ENCODE results near the gene C5AR2.
"Not testable (repeated sequence)": the region's sequence is repeated elsewhere in the genome, so short reads cannot be mapped to it uniquely, and the experiment has no call there.

C5AR2 gene

DNA sequence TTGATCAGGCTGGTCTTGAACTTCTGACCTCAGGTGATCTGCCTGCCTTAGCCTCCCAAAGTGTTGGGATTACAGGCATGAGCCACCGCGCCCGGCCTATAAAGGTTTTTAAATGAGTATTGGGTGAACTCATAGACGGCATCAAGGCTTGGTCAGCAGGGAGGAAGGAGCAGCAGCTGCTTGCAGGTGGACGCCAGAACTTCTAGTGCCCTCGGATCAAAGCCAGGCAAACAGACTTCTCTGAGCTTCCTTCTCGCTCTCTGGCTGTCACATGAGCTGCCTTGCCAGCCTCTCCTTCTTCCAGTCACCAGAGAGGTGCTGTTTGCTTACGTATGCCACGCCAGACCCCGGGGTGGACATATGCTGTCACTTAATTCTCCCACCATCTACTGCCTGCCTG, 33.5 kb downstream of the C5AR2 start:
- not testable (repeated sequence) for DNase-seq

DNA sequence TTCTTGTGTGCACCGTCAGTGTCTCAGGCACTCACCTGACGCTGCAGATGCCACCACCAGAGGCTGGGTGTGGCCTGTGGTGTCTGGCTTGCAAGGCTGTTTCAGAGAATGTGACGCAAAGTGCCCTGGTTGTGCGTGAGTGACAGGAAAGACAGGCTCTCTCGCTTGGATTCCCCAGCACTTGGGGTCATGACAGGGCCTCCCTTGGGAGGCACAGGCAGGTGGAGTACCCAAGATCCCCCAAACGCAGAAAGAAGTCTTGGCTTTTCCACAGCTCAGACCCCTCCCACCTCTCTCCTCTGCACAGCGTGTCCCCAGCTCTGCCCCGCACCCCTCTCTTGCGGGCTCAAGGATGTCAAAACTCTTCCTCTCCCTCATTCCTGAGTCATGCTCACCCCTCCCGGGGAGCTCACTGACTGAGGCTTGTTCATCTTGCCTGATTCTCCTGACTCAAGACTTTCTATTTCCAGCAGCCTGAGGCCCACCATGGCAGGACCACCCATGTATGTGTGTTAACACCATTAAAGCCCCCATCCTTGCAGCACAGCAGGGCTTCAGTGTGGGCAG, 38.2 kb downstream of the C5AR2 start:
- no peak for DNase-seq

DNA sequence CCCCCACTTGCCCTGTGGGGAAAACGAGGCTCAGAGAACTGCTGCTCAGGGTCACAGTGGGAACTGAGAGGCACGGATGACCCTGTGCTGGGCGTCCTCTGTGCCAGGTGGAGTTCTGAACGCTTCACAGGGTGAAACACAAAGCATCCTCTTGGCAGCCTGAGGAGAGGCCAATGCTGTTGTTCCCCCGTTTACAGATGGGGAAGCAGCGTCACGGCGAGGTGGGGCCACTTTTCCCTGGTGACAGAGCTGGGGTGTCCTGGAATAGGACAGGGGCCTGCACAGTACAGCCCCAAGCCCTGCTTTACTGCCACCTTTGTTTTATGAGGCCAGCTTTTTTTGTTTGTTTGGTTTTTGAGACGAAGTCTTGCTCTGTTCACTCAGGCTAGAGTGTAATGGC, 39.3 kb downstream of the C5AR2 start:
- DNase-seq, result no peak

DNA sequence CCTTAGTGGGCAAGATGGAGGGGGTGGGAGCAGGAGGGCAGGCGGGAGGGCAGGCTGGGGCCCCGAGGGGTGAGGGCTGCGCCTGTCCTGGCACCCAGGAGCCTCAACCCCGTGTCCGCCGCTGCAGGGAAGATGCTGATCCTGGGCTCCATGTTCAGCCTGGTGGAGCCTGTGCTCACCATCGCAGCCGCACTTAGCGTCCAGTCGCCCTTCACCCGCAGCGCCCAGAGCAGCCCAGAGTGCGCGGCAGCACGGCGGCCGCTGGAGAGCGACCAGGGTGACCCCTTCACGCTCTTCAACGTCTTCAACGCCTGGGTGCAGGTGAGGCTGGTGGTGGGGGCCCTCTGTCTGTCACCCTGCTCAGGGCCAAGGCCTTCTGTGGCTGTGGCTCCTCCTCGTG, 40.6 kb downstream of the C5AR2 start:
- no peak for DNase-seq

DNA sequence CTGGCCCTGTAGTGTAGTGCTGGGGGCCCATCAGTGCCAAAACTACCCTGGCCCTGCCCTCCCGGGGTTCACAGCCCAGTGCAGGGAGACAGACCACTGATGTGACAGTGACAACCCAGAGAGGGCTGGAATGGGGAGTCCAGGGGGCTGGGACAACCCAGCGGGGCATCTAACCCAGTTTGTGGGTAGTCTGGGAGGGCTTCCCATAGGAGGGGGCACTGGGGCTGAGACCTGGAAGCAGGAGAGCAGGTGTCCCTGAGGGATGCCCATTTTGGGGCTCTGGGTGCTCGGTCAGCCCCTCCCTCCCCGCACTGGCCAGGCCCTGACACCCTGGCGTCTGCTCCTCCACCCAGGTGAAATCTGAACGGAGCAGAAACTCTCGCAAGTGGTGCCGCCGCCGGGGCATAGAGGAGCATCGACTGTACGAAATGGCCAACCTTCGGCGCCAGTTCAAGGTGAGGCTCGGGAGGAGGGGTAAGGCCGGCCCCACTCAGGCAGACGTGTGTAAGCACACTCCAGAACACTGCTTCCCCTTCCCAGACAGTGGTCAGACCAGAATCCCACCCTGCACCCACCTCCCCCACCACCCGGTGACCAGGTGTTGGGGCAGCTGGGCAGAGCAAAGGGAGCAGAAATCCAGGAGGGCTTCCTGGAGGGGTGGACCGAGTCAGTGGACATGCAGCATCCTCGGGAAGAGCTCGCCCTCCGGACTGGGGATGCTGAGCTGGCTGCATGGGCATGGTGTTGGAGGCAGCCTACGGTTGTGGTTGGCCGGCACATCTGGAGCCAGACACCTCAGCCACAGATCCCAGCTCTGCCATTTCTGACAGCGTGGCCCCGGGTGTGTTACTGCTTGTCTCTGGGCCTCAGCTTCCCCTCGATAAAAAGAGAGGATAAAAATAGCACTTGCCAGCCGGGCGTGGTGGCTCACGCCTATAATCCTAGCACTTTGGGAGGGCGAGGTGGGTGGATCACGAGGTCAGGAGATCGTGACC, 41.6 kb downstream of the C5AR2 start:
- DNase-seq, result no peak

DNA sequence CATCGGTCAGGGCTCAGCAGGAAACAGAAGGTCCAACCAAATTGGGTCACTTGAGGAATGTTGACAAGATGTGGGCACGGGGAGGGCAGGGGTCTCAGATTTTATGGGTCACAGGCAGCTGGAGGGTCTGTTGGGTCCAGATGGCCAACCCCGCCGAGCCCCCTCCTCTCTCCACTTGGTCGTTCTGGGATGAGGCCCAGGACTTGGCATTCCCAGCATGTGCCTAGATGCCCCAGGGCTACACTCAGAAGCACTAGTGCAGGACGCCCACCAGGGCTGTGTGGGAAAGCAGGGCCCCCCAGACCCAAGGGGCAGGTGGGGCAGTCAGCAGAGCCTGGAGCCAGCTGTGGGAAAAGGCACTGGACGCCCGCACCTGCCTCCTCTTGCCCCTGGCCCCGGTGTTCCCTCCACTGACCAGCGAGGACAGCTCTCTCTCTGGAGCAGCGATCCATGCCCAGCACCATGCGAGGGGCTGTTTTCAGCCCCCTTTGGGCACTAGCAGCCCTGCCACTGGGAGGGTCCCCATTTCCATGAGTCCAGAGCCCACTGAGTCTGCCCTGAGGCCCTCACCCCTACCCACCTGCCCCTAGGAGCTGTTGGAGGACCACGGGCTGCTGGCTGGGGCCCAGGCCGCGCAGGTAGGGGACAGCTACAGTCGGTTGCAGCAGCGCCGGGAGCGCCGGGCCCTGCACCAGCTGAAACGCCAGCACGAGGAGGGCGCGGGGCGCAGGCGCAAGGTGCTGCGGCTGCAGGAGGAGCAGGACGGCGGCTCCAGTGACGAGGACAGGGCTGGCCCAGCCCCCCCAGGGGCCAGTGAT, 43.1 kb downstream of the C5AR2 start:
- DNase-seq, result no peak

DNA sequence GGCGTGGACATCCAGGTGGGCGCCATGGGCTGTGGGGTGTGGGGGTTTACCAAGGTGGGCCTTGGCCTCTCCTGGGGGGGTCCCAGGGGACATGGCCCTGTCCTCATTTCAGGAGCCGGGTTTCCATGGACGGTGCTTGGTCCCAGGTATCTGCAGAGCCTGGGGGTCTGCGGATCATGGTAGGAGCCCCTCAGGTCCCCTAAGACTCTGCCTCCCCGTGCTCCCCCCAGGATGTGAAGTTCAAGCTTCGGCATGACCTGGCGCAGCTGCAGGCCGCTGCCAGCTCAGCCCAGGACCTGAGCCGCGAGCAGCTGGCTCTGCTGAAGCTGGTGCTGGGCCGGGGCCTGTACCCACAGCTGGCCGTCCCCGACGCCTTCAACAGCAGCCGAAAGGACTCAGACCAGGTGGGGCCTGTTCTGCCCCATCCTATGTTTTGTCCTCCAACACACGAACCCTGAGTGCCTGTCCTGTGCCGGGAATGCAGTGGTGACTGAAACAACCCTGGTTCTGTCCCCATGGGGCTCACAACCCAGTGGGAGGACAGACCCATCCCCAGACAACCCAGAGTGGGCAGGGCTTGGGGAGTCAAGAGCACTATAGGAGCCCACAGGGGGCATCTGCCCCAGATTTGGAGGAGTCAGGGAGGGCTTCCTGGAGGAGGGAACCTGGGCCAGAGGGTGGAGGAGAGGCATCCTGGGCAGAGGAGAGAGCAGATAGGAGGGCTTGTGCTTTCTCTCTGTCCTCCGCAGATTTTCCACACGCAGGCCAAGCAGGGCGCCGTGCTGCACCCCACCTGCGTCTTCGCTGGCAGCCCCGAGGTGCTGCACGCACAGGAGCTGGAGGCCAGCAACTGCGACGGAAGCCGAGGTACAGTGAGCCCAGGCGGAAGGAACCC, 44.0 kb downstream of the C5AR2 start:
- DNase-seq, result no peak

DNA sequence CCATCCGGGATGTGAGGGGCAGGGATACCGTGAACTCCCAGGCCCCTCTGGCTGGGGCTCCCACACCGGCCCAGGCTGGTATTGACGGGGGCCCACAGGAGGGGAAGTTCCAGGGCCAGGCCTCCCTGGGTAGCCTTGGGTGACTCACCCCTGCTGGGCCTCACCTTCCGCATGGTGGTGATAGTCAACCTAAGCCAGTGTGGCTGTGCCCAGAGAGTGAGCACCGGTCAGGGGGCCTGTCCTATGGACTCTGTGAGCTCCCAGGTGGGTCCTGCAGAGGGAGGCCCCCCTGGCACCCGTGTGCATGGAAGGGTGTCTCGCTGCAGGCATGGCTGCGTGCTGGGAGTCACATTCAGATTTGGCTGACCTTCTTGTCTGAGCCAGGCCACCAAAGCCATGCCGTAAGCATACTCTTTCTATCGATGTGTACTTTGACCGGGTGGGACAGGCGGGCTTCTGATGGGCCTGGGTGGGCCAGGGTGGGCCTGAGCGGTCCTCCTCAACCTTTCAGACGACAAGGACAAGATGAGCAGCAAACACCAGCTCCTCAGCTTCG, 44.7 kb downstream of the C5AR2 start:
- DNase-seq, result no peak

DNA sequence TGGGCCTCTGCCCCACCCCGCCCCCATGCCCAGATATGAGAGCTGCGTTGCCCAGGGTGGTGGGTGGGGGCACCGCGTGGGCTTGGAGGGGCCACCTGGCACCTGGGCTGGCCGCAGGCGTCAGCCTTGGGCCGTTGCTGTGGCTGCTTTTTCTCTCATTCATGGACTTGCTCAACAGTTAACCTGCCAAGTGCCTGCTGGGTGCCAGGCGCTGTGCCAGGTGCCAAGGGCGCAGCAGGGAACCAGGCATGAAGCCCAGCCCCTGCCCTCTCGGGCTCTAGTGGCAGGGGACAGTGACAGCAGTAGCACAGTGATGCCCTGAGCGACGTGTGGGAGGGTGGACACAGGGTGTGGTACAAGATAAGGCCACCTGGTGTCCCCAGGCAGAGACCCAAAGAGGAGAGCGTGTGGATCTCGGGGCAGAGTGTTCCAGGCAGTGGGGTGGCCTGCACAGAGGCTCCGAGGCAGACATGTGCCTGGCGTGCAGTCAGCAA, 45.3 kb downstream of the C5AR2 start:
- DNase-seq, result no peak

DNA sequence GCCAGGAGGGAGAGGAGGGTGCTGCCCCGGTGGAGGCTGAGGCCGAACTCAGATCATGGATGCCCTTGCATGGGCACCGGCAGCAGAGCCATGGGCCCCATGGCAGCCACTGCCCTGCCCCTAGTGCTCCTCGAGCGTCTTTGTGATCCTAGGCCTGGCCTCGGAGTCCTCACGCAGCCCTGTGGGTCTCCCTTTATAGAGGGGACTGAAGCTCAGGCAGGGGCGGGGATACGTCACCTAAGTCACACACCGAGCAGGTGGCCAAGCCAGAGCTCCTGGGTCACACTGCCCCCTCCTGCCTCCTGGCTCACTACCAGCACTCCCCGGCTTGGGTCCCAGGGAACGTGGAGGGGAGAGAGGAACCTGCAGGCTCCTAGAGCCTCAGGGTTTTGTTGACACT, 45.8 kb downstream of the C5AR2 start:
- no peak for DNase-seq

DNA sequence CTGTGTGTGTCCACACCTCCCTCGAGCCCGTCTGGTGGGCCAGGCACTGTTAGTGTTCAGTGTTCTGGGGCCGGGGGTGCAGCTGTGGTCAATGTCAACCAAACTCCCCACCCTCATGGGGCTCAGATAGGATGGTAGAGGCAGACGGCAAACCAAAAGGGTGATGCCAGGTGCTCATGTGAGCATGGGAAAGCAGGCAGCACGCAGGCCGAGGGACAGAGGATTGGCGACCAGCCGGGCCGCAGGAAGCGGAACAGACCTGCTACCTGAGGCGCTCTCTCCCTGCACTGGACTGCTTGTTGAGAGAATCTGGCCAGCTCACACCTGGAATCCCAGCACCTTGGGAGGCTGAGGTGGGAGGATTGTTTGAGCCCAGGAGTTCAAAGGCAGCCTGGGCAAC, 46.3 kb downstream of the C5AR2 start:
- DNase-seq, result no peak

DNA sequence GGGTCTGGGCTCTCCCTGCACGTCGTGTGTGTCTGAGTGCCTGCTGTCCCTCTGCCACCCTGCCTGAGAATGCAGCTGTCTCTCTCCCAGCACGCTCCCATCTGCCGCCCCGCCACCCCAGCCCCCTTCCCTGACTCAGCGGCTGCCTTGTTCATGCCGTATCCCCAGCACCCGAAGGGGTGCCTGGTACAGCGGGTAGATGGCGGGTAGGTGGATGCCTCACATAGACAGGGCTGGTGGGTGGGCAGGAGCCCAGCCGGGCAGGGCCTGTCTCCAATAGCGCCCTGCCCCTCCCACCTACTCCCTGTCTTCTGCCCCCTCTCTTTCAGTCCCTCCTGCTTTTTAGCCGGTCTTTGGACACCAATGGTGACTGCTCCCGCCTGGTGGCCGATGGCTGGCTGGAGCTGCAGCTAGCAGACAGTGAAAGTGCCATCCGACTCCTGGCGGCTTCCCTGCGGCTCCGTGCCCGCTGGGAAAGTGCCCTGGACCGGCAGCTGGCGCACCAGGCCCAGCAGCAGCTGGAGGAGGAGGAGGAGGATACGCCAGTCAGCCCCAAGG, 47.5 kb downstream of the C5AR2 start:
- DNase-seq, result no peak

DNA sequence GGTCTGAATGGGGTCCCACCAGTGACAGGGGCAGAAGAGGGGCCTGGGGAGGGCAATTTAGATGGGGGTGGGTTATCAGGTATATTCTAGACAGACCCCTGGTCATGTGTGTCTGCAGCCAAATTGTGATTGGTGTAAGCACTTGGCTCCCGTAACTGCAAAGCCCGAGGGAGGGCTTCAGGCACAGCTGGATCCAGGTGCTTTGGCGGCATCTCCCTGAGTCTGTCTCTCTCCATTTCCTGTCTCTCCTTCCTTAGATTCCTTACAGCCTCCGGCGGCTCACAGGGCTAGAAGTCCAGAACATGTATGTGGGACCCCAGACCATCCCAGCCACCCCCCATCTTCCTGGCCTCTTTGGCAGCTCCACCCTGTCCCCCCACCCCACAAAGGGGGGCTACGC, 48.6 kb downstream of the C5AR2 start:
- DNase-seq, result no peak

DNA sequence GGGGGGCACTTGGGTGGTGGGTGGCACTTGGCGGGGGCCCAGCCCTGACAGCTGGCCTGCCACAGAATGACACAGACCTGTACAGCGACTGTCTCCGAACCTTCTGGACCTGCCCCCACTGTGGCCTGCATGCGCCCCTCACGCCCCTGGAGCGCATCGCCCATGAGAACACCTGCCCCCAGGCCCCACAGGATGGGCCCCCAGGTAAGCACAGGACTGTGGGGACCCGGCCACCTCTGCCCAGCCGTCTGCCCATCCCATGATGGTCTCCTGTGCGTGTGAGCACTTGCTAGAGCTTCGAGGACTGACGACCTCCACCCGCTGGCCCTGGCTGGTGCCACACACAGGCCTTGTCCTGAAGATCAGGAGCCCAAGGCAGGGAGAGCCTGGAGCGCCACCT, 49.1 kb downstream of the C5AR2 start:
- DNase-seq, result no peak

DNA sequence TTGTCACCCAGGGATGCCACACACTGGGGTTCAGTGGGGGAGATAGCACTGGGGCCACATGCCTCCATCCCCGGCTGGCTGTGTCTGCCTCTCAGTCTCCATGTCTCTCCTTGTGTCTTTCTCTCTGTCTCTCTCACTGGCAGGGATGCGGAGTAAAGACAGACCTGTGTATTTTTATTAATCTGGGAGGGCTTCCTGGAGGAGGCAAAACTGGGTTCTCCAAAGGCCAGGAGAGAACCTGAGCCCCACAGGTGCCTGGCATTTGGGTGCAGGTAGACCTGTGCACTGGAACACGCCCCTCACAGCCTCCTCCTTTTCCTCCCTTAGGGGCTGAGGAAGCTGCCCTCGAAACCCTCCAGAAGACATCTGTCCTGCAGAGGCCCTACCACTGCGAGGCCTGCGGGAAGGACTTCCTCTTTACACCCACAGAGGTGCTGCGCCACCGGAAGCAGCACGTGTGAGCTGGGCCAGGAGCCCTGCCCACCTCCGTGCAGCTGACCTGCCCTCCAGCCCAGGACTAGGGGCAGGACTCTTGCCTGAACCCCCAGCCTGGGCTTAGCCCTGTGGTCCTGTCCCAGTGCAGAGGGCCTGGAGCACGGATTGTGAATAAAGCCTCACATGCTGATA, 49.8 kb downstream of the C5AR2 start:
- no peak for DNase-seq

DNA sequence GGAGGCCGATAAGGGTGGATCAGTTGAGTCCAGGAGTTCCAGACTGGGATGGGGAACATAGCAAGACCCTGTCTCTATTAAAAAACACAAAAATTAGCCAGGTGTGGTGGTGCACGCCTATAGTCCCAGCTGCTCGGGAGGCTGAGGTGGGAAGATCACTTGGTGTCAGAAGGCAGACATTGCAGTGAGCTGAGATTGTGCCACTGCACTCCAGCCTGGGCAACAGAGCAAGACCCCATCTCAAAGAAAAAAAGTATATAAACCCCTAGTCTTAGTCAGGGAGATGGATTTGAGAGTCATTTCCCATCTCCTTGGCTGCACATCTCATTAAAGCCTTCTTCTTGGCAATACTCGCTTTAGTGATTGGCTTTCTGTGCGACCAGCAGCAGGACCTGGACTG, 51.9 kb downstream of the C5AR2 start:
- not testable (repeated sequence) for DNase-seq

DNA sequence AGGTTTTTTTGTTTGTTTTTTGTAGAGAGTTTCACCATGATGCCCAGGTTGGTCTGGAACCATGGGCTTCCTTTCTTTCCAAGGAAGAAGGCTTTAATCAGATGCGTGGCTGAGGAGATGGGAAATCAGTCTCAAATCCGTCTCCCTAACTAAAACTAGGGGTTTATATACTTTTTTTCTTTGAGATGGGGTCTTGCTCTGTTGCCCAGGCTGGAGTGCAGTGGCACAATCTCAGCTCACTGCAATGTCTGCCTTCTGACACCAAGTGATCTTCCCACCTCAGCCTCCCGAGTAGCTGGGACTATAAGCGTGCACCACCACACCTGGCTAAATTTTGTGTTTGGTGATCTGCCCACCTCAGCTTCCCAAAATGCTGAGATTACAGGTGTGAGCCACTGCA, 52.6 kb downstream of the C5AR2 start:
- not testable (repeated sequence) for DNase-seq

DNA sequence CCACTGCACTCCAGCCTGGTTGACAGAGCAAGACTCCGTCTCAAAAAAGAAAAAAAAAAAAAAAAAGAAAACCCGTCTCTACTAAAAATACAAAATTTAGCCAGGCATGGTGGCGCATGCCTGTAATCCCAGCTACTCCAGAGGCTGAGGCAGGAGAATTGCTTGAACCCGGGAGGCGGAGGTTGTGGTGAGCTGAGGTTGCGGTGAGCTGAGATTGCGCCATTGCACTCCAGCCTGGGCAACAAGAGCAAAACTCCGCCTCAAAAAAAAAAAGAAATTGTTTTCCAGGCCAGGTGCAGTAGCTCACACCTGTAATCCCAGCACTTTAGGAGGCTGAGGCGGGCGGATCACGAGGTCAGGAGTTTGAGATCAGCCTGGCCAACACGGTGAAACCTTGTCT, 54.6 kb downstream of the C5AR2 start:
- DNase-seq, result not testable (repeated sequence)

DNA sequence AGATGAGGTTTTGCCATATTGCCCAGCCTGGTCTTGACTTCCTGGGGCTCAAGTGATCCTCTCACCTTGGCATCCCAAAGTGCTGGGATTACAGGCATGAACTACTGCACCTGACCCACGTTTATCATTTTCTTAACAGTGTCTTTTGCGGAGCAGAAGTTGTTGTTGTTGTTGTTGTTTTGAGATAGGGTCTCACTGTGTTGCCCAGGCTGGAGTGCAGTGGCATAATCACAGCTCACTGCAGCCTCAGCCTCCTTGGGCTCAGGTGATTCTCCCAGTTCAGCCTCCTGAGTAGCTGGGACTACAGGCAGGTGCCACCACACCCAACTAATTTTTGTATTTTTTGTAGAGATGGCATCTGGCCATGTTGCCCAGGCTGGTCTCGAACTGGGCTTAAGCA, 55.6 kb downstream of the C5AR2 start:
- DNase-seq, result not testable (repeated sequence)

DNA sequence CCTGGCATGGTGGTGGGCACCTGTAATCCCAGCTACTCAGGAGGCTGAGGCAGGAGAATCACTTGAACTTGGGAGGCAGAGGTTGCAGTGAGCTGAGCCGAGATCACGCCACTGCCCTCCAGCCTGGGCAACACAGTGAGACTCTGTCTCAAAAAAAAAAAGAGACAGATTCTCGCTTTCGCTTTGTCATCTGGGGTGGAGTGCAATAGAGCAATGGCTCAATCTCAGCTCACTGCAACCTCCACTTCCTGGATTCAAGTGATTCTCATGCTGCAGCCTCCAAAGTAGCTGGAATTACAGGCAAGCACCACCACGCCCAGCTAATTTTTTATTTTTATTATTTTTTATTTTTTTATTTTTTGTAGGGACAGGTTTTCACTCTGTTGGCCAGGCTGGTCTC, 56.7 kb downstream of the C5AR2 start:
- not testable (repeated sequence) for DNase-seq

DNA sequence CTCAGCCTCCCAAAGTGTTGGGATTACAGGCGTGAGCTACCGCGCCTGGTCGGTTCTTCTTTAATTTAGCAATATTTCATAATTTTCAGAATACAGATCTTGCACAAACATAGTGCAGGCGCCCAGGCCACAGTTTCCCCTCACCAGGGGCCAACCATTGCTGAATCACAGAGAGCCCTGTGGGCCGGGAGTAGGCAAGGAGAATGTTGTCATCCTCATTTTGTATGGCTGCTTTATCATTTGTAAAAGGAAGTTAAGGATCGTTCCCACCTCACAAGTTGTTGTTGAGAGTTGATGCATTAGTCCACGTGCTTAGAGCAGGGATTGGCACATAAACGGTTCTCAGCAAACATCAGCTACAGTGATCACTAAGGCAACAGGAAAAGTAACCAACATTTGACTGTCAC, 57.2 kb downstream of the C5AR2 start:
- no peak for DNase-seq
